Measurements from ENCODE around the gene SLC2A2. TPM values are rescaled to one million over a fixed set of nuclear protein-coding genes. Genes with fewer than 3 reads are reported as not detected.

Gene SLC2A2
- not detected in 2 replicates for total RNA-seq (2014; rRNA removed; shearing (Covaris generic))

- no peak for DNase-seq (ENCODE audit: low read depth)
Measured at GRCh38 chr3:171026597-171027293, at the start of gene SLC2A2. Gene SLC2A2 (minus strand): TSS chr3:171026720. CDS start chr3:171026670, 50 bp downstream.

GRCh38 chr3:171072432-171072831, 45.9 kb upstream of the SLC2A2 start:
- no peak for DNase-seq (ENCODE audit: low read depth)

DNA sequence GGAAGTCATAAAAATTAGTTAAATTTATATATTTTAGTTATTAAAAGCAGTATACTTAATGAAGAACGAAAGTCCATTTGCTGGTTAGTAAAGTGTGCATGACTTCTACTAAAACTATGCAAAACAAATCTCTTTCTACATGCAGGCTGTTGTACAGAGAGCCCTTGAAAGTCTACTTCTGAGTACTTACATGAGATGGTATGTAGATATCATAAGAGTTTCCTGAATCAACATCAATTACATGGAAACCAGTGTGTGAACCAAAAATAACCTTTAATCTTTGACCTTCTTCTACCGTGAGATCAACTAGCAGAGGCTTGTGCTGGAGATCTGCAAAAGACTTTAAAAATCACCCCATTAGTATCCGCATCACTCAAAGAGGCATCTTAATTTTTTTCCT, 42.1 kb upstream of the SLC2A2 start:
- no peak for DNase-seq (ENCODE audit: low read depth)

DNA sequence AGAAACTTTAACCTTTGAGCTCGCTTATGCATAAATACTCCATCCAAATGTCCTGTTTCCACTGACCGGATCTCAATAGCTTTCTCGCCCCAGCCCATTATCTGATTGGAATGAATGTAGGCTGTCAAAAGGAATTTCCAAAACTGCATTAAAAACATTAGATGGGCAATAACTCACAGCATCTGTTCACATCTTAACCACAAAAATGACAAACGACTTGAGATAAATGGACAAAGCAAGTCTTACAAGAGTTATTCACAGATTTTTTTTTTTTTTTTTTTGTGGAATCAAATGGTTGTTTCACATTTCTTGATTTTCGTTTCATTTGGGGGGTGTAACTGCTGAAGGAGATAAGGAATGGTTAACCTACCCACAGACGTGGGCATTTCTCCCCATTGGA, 39.7 kb upstream of the SLC2A2 start:
- DNase-seq (ENCODE audit: low read depth): no peak

DNA sequence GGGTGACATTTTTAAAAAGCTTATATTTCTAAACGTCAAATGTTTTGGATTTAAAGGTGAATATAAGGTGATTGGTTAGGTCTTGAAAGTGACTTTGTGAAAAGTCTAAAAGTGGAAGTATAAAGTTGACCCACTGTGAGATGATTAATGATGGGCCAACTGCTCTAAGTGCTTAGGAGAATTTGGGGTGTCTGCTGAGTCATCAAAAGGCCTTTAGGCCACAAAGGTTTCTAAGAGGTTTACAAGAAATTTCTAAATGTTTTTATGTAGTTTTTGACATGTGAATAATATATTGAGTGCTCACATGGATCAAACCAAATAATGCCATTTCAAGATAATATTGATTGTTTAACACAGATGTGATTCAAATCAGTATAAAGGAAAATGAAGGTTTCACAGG, 39.2 kb upstream of the SLC2A2 start:
- no peak for DNase-seq (ENCODE audit: low read depth)

GRCh38 chr3:171064461-171064860, 37.9 kb upstream of the SLC2A2 start:
- no peak for DNase-seq (ENCODE audit: low read depth)

- no peak for DNase-seq (ENCODE audit: low read depth)
Measured at GRCh38 chr3:171061749-171062148, 35.2 kb upstream of the SLC2A2 start.

DNA sequence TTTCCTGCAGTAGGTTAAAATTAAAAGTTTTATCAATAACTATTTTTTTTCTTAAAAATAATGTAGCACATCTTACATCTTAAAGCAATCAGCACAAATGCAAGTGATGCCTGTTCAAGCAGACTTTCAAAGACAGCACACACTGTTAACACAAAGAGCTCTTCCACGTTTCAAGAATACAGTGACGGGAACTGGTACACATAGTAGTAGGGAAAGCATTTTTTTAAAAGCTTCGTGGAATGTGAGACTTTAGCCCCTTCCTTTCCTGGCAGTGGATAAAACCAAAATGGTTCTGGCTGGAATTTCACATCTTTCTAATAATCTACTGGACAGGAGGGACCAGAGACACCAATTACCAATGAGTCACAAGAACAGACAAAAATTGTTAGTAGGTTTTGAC, 33.5 kb upstream of the SLC2A2 start:
- no peak for DNase-seq (ENCODE audit: low read depth)

DNA sequence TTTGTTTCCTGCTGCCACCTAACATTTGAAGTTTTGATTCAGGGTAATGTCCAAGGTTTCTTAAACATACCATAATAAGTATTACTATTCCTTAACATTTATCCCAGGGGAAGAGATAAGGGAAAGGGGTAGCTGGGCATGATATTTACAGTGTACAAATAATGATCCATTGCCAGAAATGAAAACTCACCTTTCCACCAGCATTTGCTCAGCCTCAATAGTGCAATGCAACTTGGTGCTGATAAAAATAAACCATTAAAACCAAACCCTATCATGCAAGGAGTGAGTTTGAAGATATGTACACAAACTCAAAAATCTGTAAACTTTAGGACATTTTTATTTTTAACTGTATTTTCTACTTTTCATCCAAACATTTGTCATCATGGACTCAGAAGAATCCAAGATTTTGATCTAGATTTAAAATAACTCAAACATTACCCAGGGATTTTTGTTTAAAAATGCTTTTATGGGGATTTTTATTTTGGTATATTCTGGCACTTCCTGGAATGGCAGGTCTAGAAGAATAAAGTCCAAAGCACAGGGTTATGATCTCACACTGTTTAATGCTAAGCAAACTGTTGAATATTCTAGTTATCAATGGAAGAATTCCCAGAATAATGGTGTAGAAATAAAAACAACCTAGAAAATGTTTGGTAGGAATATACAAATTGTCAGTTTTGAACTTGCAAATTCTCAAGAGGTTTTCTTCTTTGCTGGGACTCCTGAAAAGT, 32.5 kb upstream of the SLC2A2 start:
- no peak for DNase-seq (ENCODE audit: low read depth)

- DNase-seq (ENCODE audit: low read depth): no peak
Measured at GRCh38 chr3:171058058-171058457, 31.5 kb upstream of the SLC2A2 start.

DNA sequence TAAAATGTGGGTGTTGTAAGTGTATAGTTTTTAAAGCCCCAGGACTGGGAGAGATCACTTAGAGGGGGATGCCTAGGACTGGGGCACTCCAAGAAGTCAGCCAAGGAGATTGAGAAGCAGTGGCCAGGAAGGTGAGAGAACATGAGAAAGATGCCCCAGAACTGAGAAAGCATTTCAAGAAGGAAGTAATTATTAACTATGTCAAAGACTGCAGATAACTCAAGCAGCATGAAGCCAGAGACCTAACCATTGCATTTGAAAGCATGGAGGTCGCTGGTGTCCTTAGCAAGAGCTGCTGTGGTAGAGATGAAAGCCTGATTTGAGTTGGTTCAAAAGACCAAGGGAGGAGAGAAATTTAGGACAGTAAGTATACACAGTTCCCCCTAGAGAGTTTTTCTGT, 30.6 kb upstream of the SLC2A2 start:
- no peak for DNase-seq (ENCODE audit: low read depth)

DNA sequence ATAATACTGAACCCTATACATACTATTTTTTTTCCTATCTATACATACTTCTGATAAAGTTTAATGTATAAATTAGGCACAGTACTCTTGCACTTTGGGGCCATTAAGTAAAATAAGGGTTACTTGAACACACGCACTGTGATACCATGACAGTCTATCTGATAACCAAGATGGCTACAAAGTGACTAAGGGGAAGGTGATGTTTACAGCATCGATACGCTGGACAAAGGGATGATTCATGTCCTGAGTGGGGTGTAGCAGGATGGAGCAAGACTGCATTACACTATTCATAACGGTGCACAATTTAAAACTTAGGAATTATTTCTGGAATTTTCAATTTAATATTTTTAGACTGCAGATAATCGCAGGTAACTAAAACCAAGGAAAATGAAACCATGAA, 30.0 kb upstream of the SLC2A2 start:
- peak; percentile 43 for DNase-seq (ENCODE audit: low read depth)

DNA sequence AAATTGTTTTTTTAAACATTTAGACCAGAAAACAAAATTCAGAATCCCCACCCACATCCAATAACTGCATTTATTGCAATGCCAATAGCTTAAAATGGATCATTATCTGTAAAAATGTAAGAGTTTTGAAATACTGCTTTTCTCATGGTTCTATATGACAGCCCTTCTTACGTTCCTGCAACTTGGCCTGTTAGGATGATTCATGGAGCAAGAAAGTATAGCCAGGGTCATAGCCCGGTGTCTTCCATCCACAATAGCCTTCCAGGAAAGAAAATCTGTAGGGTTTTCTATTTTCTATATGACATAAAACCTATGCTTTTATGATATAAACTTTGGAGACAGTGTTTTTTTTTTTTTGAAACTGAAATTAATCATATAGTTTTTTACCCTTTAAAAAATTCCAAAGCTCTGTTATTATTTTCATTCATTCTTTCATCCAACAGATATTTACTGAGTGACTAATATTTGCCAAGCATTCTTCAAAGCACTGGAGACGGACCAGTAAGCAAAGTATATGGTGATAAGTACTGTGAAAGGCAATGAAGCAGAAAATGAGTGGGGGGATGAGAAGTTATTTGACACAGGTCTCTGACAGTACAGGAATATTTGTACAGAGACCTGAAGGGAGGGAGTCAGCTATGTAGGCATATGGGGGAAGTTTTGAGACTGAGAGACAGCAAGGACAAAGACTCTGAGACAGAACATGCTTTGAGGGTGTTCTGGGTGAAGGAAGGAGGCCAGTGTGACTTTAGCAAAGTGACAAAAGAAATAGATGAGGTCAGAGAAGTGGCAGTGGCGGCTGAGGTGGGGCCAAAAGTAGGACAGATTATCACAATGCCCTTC, 29.0 kb upstream of the SLC2A2 start:
- no peak for DNase-seq (ENCODE audit: low read depth)

GRCh38 chr3:171054921-171055320, 28.4 kb upstream of the SLC2A2 start:
- DNase-seq (ENCODE audit: low read depth): no peak

DNA sequence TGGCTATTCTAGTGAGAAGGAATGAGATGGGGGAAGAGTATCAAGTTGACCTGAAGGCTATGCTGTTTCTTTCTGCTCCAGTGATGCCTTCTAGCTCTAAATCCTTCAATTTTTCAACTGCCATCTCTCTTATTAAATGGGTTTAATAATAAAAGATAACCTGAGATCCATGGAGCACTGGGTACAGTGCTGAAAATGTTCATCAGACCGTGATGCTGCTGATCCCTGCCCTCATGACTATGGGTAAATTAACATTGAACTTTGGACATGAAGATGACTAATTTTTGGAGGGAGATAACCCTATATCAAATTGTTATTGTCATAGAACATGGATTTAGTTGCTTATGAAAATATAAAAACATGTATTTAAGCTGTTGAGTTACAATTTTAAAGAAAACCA, 27.7 kb upstream of the SLC2A2 start:
- no peak for DNase-seq (ENCODE audit: low read depth)

- peak; percentile 65 for DNase-seq (ENCODE audit: low read depth)
Measured at GRCh38 chr3:171049861-171050444, 23.4 kb upstream of the SLC2A2 start.

DNA sequence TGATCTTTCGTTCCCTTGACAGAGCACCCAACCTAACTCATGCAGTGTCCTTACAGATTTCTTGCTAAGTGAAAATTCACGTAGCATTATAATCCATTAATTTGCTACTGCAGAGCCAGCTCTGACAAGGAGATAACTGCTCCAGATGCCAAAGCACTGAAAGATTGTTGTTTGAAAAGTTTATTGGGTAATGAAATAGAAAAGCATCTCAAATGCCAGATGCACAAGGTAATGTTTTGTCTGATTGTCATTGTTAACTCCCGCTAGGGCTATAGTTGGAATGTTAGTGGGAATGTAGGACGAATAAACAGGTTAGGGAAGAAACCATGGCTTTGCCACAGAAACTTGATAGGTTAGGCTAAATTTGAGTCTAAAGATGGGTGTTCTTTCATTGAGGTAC, 20.2 kb upstream of the SLC2A2 start:
- DNase-seq (ENCODE audit: low read depth): no peak

DNA sequence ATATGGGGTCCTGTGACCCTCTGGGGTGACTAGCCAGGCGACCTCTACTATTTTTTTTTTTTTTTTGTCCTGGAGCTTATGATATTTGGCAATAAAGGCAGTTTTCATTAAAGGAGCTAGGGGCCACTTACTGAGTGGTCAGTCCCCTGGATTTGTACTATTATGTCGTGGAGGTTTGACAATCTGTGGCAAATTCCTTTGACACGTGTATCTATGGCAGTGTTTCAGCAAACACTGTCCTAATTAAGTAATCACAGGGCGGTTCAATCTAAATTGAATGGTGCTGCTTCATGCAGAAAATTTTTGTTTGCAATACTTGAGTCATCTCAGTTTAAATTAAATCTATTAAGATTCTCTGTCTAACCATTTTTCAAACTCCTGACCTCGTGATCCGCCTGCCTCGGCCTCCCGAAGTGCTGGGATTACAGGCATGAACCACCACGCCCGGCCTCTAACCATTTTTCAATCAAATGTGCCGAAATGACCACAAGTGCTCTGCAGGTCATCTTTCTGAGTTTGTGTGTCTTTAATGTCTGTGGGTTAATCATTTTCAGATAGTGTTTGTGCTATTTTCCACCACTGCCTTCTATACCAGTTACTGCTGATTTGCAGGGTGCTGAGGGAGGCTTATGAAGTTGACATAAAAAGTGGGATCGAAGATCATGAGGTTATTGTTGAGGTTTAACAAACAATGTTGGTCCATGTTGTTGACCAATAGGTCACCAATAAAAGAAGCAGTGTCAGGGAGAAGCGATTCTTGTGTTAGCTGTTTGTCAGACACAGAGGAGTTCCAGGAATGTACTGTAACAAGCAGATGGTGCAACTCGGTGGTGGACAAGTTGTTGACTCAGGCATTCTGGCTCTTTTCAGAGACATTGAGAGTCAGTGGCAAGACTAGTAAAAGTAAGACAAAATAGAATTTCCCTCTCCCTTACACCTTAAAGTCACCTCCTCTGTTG, 18.6 kb upstream of the SLC2A2 start:
- peak; percentile 14 for DNase-seq (ENCODE audit: low read depth)

- no peak for DNase-seq (ENCODE audit: low read depth)
Measured at GRCh38 chr3:171044384-171044783, 17.9 kb upstream of the SLC2A2 start.

DNA sequence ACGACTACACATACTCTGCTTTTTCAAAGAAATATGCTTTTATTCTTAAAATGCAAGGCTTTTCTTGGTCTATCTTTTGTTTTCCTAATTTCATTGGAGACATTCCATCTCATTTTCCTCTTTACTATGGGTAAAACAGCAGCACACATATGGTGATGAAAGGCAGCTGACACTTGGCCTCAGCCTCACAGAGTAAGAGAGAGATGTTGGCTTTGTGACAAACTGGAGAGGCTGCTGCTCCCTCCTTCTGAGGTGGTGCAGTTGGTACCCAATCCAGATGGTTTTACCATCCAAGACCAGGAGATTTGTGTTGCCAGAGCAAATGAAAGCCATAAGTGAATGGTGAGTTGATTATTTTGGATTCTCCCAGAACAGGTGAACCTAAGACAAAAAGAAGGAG, 13.2 kb upstream of the SLC2A2 start:
- no peak for DNase-seq (ENCODE audit: low read depth)

- DNase-seq (ENCODE audit: low read depth): no peak
Measured at GRCh38 chr3:171038342-171038741, 11.8 kb upstream of the SLC2A2 start.

Data from RPMI7951 (cell line).